ENCODE data around the gene TRPT1. TPM values are rescaled to one million over a fixed set of nuclear protein-coding genes. Genes with fewer than 3 reads are reported as not detected.
"Not testable (repeated sequence)": the region's sequence is repeated elsewhere in the genome, so short reads cannot be mapped to it uniquely, and the experiment has no call there.

TRPT1 gene
- total RNA-seq, 1 donor from 2014 or later = 98.1 TPM

DNA sequence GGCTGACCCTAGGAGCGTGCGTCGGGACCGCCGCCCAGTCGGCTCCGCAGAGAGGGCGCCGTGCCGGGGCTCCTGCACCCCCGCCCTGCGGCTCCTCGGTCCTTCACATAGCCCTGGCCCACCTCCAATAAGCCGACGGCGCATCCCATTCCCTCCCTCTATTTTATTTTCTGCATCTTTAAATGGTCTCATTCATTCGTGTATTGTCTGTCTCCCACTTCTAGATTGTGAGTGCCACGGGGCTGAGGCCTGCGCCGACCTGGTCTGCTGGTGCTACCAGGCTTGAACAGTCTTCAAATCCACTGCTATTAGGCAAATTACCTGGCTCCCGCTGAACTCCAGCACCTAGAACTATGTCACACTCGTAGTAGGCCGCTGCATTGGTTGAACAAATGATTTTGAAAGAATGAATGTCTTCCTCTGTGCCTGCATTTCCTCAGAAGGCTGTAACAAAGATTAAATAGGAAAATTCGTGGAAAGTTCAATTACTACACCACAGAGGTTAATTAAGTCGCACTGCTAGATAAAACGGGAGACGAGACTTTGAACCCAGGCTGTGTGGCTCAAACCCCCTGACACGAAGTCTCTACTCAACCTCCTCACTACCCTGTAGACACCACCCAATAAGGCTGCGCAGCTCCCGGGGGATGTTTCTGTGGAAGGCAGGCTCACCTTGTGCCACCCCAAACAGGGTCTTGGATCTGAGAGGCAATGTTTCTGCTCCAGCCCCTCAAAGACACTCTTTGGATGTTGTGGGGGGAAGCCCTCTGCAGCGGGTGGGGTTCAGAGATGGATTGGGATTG lies 21.9 kb upstream of the TRPT1 start:
- H3K4me3 ChIP-seq (ENCODE audit: low read depth, low read length) = peak overlapping the region; percentile 90
- TF ChIP-seq, protein P1, sequence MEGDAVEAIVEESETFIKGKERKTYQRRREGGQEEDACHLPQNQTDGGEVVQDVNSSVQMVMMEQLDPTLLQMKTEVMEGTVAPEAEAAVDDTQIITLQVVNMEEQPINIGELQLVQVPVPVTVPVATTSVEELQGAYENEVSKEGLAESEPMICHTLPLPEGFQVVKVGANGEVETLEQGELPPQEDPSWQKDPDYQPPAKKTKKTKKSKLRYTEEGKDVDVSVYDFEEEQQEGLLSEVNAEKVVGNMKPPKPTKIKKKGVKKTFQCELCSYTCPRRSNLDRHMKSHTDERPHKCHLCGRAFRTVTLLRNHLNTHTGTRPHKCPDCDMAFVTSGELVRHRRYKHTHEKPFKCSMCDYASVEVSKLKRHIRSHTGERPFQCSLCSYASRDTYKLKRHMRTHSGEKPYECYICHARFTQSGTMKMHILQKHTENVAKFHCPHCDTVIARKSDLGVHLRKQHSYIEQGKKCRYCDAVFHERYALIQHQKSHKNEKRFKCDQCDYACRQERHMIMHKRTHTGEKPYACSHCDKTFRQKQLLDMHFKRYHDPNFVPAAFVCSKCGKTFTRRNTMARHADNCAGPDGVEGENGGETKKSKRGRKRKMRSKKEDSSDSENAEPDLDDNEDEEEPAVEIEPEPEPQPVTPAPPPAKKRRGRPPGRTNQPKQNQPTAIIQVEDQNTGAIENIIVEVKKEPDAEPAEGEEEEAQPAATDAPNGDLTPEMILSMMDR (conservative IDR thresholded peaks at IDR 0.05; ENCODE audit: low read depth, low read length) = no peak
- no peak for DNase-seq (ENCODE audit: low read depth)

DNA sequence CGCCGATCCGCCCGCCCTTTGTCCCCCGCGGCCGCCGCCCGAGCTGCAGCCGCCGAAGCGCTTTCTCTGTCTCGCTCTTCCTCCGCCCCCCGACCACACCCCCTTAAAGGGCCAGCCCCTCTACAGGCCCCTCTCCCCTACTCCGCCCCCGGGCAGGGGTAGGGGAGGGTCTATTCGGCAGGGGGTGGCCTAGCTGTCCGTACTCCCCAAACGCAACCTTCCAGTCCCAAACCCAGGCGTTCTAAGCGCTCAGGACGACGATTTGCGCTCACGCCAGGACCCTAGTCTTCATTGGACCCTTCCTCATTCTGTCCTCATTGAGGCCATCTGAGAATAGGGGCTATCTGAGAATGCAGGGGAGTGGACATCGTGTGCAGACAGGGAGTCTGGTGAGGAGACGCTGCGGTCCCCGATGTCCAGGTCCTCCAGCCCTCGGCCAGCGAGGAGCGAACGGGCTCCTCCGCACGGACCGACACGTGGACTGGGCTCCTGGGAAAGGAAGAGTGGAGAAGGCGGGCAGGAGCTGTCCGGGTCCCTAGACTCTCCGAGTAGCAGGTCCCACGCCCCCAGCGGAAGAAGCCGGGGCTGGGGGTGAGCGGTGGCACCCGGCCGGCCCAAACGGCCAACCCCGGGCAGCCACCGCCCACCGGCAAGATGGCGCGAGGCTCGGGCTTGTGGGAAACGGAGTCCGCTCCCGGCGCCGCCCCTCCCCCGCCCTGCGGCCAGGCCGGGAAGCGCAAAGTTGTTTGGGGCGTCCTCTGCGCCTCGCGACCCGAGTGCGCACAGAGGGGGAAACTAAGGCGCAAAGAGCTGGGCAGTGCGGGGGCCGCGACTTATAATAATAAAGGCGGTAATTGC lies 21.1 kb upstream of the TRPT1 start, which contains the start of gene PPP1R14B:
Gene PPP1R14B (minus strand): TSS at position 73 of the 858 bp plus-strand sequence. CDS start 270 bp downstream, outside the sequence.
- peak within 1 kb of the TSS; percentile 95 for H3K4me3 ChIP-seq (ENCODE audit: low read depth, low read length)
- TF ChIP-seq, protein P1 (conservative IDR thresholded peaks at IDR 0.05; ENCODE audit: low read depth, low read length) = no peak
- DNase-seq (ENCODE audit: low read depth) = no peak

DNA sequence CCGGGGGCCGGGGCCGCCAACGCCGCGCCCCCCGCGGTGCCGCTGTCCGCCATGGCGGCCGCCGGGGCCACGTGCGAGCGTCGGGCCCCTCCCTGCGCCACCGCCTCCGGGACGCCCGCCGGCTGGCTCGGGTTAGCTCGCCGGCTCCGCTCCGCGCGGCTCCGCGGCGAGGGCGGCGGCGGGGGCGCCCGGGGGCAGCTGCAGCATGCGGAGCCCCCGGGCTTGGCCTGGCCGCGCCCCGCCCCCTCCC lies 20.6 kb upstream of the TRPT1 start:
- not testable (repeated sequence) for DNase-seq (ENCODE audit: low read depth)
- peak overlapping the region; percentile 95 for H3K4me3 ChIP-seq (ENCODE audit: low read depth, low read length)

DNA sequence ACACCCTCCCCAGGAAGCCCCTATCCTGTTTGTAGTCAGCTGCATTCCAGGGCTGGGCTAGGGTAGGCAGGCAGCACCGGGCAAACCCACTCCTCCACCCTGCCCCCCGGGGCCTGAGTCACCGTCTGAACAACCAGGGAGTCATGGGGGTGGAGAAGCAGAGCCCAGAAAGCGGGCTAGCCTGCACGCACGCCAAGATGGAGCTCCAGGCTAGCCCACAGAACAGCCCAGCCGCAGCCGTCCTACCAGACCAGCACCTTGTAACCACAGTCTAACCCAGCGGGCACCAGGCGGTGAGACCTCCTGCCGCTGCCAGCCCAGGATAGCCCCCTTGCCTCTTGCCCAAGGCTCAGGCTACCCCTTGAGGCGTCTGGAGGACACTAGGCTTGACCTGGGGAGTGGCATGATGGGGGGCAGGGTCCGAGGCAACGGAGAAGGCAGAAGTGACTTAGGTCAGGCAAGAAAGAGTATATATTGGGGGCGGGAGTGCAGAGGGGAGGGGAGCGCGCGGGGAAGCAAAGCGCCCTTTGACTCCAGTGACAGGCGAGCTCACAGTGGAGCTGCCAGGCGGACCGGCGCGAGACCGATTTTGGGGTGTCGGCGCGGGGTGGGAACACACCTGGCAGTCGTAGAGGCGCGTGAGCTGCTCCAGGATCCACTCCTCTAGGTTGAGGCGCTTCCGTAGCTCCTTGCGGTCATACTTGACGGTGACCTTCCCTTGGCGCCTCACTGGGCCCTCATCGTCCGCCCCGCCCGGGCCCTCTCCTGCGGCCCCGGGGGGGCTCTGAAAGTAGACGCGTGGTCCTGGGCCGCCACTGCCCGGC lies 20.0 kb upstream of the TRPT1 start:
- DNase-seq (ENCODE audit: low read depth) = no peak
- peak overlapping the region; percentile 95 for H3K4me3 ChIP-seq (ENCODE audit: low read depth, low read length)
- TF ChIP-seq, protein P1 (conservative IDR thresholded peaks at IDR 0.05; ENCODE audit: low read depth, low read length) = no peak

DNA sequence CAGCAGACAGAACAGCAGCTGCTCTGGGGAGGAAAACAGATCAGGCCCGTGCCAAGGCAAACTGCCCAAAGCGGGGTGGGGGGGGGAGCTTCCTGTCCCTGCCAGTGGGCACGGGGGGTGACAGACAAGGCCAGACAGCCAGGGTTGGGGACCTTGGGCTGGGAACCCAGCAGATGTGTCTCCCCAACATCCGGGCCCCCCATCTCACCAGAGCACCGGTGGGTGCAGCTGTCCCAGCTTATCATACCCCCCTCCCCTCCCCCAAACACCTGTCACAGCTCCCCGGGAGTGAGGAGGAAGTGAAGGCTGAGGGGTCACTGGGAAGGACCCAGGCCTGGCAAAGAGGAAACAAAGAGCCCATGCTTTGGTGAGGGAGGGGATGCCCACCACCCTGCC lies 19.4 kb upstream of the TRPT1 start:
- H3K4me3 ChIP-seq (ENCODE audit: low read depth, low read length) = peak overlapping the region; percentile 95
- DNase-seq (ENCODE audit: low read depth) = no peak
- TF ChIP-seq, protein P1 (conservative IDR thresholded peaks at IDR 0.05; ENCODE audit: low read depth, low read length) = no peak

DNA sequence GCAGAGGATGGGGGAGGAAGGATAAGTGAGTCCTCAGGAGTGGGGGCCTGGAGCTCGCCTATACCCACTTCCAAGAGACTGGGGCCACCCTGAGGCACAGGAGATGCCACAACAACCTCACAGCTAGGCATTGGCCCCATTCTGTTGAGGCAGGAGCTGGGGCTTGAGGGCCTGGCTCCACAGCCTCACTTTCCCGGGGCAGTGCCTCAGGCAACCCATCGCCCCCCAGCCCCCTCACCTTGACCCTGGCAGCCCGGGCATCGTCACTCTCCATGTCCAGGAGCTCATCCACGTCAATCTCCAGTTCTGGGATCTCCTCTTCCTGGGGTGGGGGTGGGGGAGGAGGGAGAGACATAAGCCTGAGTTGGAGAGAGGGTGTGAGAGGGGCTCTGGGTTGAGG lies 19.0 kb upstream of the TRPT1 start:
- peak overlapping the region; percentile 95 for H3K4me3 ChIP-seq (ENCODE audit: low read depth, low read length)
- TF ChIP-seq, protein P1 (conservative IDR thresholded peaks at IDR 0.05; ENCODE audit: low read depth, low read length) = no peak
- no peak for DNase-seq (ENCODE audit: low read depth)

DNA sequence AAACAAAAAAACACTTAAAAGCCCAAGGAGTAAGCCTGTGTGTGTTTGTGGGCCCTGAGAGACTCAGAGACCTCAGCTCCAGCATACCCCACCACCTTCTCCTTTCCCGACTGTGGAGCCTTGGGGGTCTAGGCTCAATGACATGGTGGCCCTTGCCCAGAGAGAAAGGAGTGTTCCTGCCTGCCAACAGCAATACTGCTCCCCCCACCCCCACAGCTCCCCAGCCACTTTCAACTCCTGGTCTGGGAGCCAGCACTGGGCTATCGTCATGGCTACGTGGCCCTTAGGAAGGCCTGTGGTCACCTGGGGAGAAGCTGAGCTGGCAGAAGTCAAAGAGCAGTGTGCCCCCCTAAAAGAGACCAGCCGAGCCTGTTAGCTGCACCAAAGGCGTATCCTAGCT lies 18.1 kb upstream of the TRPT1 start:
- no peak for DNase-seq (ENCODE audit: low read depth)
- TF ChIP-seq, protein P1 (conservative IDR thresholded peaks at IDR 0.05; ENCODE audit: low read depth, low read length) = no peak
- H3K4me3 ChIP-seq (ENCODE audit: low read depth, low read length) = peak overlapping the region; percentile 3
